AG04450 (cell line): Measurements from ENCODE around the gene MEGF8. TPM values are rescaled to one million over a fixed set of nuclear protein-coding genes. Genes with fewer than 3 reads are reported as not detected.
A peak's percentile ranks its signal among the peaks of the same experiment; 100 is the strongest.

Experiments
- CTCF ChIA-PET: fragments of 300-600, 350-600 bp; formaldehyde crosslinking; extraction: SDS; loops from one replicate; lab custom pipeline; 2022; ENCODE audit warnings: antibody characterized with exemption, inconsistent platforms; lab: Charles Lee
- POLR2A ChIA-PET: fragments of 350-600 bp; formaldehyde crosslinking; extraction: SDS; loops from one replicate; lab custom pipeline; 2021; ENCODE audit warnings: antibody characterized with exemption, inconsistent platforms; lab: Yijun Ruan, JAX
- DNase-seq: peaks from one replicate; pipeline ENCODE4 v3.0.0-alpha.2; 2011; ENCODE audit warnings: low read depth, low spot score
- H3K27ac ChIP-seq: one replicate; pipeline ENCODE4 v1.5.1; 2012; ENCODE audit warnings: low read depth, low read length, control low read depth
- H3K27me3 ChIP-seq: one replicate; pipeline ENCODE4 v1.6.0; 2012; ENCODE audit warnings: low read length; ENCODE audit not compliant: control insufficient read depth, insufficient read depth
- H3K4me3 ChIP-seq: 2 replicates; pipeline ENCODE4 v1.5.1; 2011; ENCODE audit warnings: mild to moderate bottlenecking, low read depth, low read length, control low read depth
- H3K9me3 ChIP-seq: 2 replicates; pipeline ENCODE4 v1.5.1; 2012; ENCODE audit warnings: low read length; ENCODE audit not compliant: control insufficient read depth, insufficient read depth
- CTCF ChIP-seq: IDR thresholded peaks from 2 replicates; pipeline ENCODE4 v1.5.1; 2011; ENCODE audit warnings: low read depth, low read length, control low read depth, inconsistent platforms
- polyA plus RNA-seq: library from polyadenylated mRNA; depleted of rRNA; stranded (reverse); fragments of >200 nt; gene quantifications from 2 replicates; pipeline ENCODE4 v1.2.3, GENCODE V29; 2011

The MEGF8 gene
- polyA plus RNA-seq, 1 experiment, result 10.6 TPM

DNA sequence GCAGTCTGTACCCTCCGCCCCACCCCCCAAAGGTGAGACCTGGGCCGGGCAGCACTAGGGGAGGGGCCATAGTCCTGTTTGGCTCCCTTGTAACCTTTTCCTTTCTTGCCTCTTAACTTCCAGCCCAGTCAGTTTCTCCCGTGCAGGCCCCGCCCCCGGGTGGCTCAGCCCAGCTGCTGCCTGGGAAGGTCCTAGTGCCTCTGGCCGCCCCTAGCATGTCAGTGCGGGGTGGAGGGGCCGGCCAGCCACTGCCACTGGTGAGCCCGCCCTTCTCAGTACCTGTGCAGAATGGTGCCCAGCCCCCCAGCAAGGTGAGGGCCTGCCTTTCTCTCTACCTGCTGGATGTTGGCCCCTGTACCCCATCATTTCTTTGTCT lies 34.0 kb upstream of the MEGF8 start:
- no peak for DNase-seq
- Histone ChIP-seq H3K4me3 (no peak overlapping the region), H3K27ac (no peak overlapping the region), H3K27me3 (no peaks in the 10 kb centered on the region), H3K9me3 (no peaks in the 10 kb centered on the region; the same call in 1 of the 2 replicates)
- ChIA-PET CTCF (no interaction called here), POLR2A (no interaction called here)
- TF ChIP-seq CTCF, result no peak

- POLR2A ChIA-PET, result no interaction called here
- CTCF ChIA-PET, result interaction anchor here (1.0 kb wide), 1 partner anchor 13 kb away, joined by 3 read pairs; no protein-coding TSS in a partner anchor
These were observed 33.1 kb upstream of the MEGF8 start for GRCh38 chr19:42292042-42292960.

GRCh38 chr19:42292963-42293362 lies 32.5 kb upstream of the MEGF8 start:
- ChIA-PET POLR2A (no interaction called here), CTCF (interaction anchor here (1.0 kb wide), 1 partner anchor 13 kb away, joined by 3 read pairs; no protein-coding TSS in a partner anchor)
- H3K27me3 ChIP-seq, result no peaks in the 10 kb centered on the region
- no peak for TF ChIP-seq CTCF
- DNase-seq, result no peak
- no peaks in the 10 kb centered on the region; the same call in 1 of the 2 replicates for H3K9me3 ChIP-seq
- no peak overlapping the region for H3K27ac ChIP-seq
- H3K4me3 ChIP-seq, result no peak overlapping the region

More at GRCh38 chr19:42292042-42292960, 33.1 kb upstream of the MEGF8 start:
- Histone ChIP-seq H3K9me3 (no peaks in the 10 kb centered on the region; the same call in 1 of the 2 replicates), H3K27me3 (no peaks in the 10 kb centered on the region), H3K4me3 (no peak overlapping the region), H3K27ac (no peak overlapping the region)
- TF ChIP-seq CTCF, result no peak
- no peak for DNase-seq

DNA sequence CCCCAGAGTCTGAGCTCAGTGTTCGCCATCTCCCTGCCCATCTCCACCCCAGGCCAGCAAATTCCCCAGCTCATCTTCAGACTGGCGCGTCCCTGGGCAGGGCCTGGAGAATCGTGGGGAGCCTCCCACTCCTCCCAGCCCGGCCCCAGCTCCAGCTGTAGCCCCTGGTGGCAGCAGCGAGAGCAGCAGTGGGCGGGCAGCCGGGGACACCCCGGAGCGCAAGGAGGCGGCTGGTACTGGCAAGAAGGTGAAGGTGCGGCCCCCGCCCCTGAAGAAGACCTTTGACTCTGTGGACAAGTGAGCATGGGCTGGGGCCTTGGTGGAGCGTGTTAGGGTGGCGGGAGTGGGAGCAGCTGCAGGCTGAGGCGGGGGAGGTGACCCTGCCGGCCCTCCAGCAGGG lies 31.9 kb upstream of the MEGF8 start:
- H3K27me3 ChIP-seq, result no peaks in the 10 kb centered on the region
- POLR2A ChIA-PET, result no interaction called here
- peak; percentile 24 for TF ChIP-seq CTCF
- H3K9me3 ChIP-seq, result no peaks in the 10 kb centered on the region; the same call in 1 of the 2 replicates
- H3K27ac ChIP-seq, result peak overlapping the region; percentile 21
- H3K4me3 ChIP-seq, result no peak overlapping the region
- DNase-seq, result no peak
- CTCF ChIA-PET, result interaction anchor here (1.0 kb wide), 2 partner anchors 10 to 14 kb away, joined by 3 read pairs; no protein-coding TSS in a partner anchor

DNA sequence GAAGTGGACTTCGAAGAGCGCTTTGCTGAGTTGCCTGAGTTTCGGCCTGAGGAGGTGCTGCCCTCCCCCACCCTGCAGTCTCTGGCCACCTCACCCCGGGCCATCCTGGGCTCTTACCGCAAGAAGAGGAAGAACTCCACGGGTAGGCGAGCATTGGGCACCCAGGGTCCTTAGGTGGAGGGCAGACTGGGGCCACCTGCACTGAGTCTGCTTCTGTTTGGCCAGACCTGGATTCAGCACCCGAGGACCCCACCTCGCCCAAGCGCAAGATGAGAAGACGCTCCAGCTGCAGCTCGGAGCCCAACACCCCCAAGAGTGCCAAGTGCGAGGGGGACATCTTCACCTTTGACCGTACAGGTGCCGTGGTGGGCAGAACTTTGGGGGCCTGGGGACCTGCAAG lies 31.5 kb upstream of the MEGF8 start:
- Histone ChIP-seq H3K9me3 (no peaks in the 10 kb centered on the region; the same call in 1 of the 2 replicates), H3K27me3 (no peaks in the 10 kb centered on the region), H3K27ac (no peak overlapping the region), H3K4me3 (no peak overlapping the region)
- no peak for DNase-seq
- ChIA-PET CTCF (interaction anchor here (1.0 to 1.6 kb wide), 2 partner anchors 10 to 48 kb away, joined by 3 to 6 read pairs; no protein-coding TSS in a partner anchor), POLR2A (no interaction called here)
- TF ChIP-seq CTCF, result no peak
